ENCODE data around the gene SUSD4. TPM values are rescaled to one million over a fixed set of nuclear protein-coding genes. Genes with fewer than 3 reads are reported as not detected.

The SUSD4 gene
- polyA plus RNA-seq, 2 of the 4 experiments (the other 2 are of a cell fraction), result 0.61 to 0.85 TPM

GRCh38 chr1:223207293-223208066 lies 156.5 kb downstream of the SUSD4 start:
- no peak overlapping the region for H3K4me3 ChIP-seq
- DNase-seq (ENCODE audit: low read depth in 1 of 2, low spot score in 1 of 2) (no peak), FAIRE-seq (no peak), ATAC-seq (no peak)
- POLR2A ChIA-PET, result no interaction called here
- H3K4me2 ChIP-seq, result no peak overlapping the region
- no peaks in the 10 kb centered on the region for H3K4me1 ChIP-seq
- TF ChIP-seq BCL3 (IDR thresholded peaks at IDR 0.05) (no peak), CEBPB (IDR thresholded peaks at IDR 0.05) (no peak)
- no peaks in the 10 kb centered on the region for H3K9me3 ChIP-seq
- no peak overlapping the region for H3K27ac ChIP-seq
- CTCF ChIA-PET, result interaction anchor here (1.0 to 1.1 kb wide), 2 partner anchors 27 to 33 kb away, joined by 3 read pairs; no protein-coding TSS in a partner anchor
- 51% methylated on average over 3 of the region's 3 CpGs for WGBS (ENCODE audit: missing lambda C conversion rate)

GRCh38 chr1:223204424-223204823 lies 159.6 kb downstream of the SUSD4 start:
- ChIA-PET POLR2A (no interaction called here), CTCF (no interaction called here)
- WGBS (ENCODE audit: missing lambda C conversion rate), result 48% methylated on average over 2 of the region's 4 CpGs
- FAIRE-seq, result no peak
- H3K4me1 ChIP-seq, result no peaks in the 10 kb centered on the region
- no peak overlapping the region for H3K4me2 ChIP-seq
- no peak overlapping the region for H3K27ac ChIP-seq
- no peak for DNase-seq (ENCODE audit: low read depth in 1 of 2, low spot score in 1 of 2)
- H3K9me3 ChIP-seq, result no peaks in the 10 kb centered on the region
- TF ChIP-seq FOSB (CRISPR knock-in tag; IDR thresholded peaks at IDR 0.05) (no peak), EHF (CRISPR knock-in tag; IDR thresholded peaks at IDR 0.05) (no peak), ZFP36 (IDR thresholded peaks at IDR 0.05; ENCODE audit: borderline replicate concordance, partially characterized antibody) (no peak), RCOR1 (IDR thresholded peaks at IDR 0.05; ENCODE audit: low read depth, low read length) (no peak), NFE2L2 (conservative IDR thresholded peaks at IDR 0.05; ENCODE audit: low read length) (no peak), PHF8 (IDR thresholded peaks at IDR 0.05; ENCODE audit: borderline replicate concordance, low read depth) (no peak), JUN (IDR thresholded peaks at IDR 0.05) (no peak), NPAS2 (CRISPR knock-in tag; IDR thresholded peaks at IDR 0.05; ENCODE audit: borderline replicate concordance) (no peak)
- no peak for ATAC-seq
- no peak overlapping the region for H3K4me3 ChIP-seq

- 51% methylated on average over 6 of the region's 6 CpGs for WGBS (ENCODE audit: missing lambda C conversion rate)
- ChIA-PET POLR2A (no interaction called here), CTCF (no interaction called here)
- DNase-seq (ENCODE audit: low read depth in 1 of 2, low spot score in 1 of 2) (no peak), FAIRE-seq (no peak), ATAC-seq (no peak)
- Histone ChIP-seq H3K9me3 (no peaks in the 10 kb centered on the region), H3K4me3 (no peak overlapping the region), H3K27ac (no peak overlapping the region), H3K4me1 (no peaks in the 10 kb centered on the region), H3K4me2 (no peak overlapping the region)
- TF ChIP-seq REST (IDR thresholded peaks at IDR 0.05) (no peak), FOXS1 (CRISPR knock-in tag; IDR thresholded peaks at IDR 0.05) (no peak), RARB (CRISPR knock-in tag; IDR thresholded peaks at IDR 0.05) (no peak), CBX2 (IDR thresholded peaks at IDR 0.05; ENCODE audit: borderline replicate concordance, low read depth) (no peak), MYC (IDR thresholded peaks at IDR 0.05; ENCODE audit: borderline replicate concordance, low read length) (no peak)
These were observed 160.3 kb downstream of the SUSD4 start for GRCh38 chr1:223203694-223204093.

All from A549 (cell line).